Erythroblast (primary cell): ENCODE results near the gene KRT33A.

Experiments
- GATA1 ChIP-seq: IDR thresholded peaks from 2 replicates; pipeline ENCODE4 v1.6.1; 2011; ENCODE audit warnings: low read depth, mild to moderate bottlenecking, control low read depth, low read length, moderate library complexity
- POLR2A ChIP-seq: IDR thresholded peaks from 2 replicates; pipeline ENCODE4 v1.6.1; 2011; ENCODE audit warnings: mild to moderate bottlenecking, low read length

DNA sequence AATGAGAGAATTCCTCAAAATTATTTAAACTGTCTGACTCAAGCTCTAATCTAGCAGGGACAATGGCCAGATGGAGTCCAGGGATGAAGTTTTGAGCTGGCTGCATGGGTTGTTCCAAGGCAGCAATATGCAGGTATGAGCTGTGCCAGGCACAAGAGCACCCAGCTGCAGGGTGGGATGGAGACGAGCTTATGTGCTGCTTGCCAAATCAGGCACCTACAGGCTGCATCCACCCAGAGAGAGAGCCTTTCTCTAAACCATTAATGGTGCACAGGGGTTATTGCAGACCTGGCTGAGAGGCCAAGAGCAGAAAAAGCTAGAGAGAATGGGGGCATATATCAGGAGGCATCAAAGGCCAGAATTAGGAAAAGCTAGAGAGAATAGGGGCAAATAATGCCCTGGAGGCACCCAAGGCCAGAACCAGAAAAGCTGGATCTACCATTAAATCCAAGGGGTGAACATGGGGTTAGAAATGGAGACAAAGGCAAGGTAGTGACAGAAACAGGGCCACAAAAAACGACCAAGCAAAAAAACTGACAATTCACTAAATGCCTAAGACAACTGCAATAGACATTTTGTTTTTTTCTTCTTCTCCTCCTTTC is 11.0 kb downstream of the KRT33A start:
- no peak for TF ChIP-seq POLR2A
- TF ChIP-seq GATA1, result no peak
